Measurements from ENCODE around the gene ADAM17. TPM values are rescaled to one million over a fixed set of nuclear protein-coding genes. Genes with fewer than 3 reads are reported as not detected.

ADAM17 gene
- polyA plus RNA-seq, 1 donor from 2014 or later = 32.6 TPM

- no peaks in the 10 kb centered on the region for H3K79me2 ChIP-seq (replicated peaks; ENCODE audit: insufficient read depth, low read length)
- TF ChIP-seq MXI1 (conservative IDR thresholded peaks at IDR 0.05; ENCODE audit: poor library complexity, severe bottlenecking) = no peak
- TF ChIP-seq SMC3 (conservative IDR thresholded peaks at IDR 0.05; ENCODE audit: poor library complexity) = no peak
- no peak for TF ChIP-seq EP300 (conservative IDR thresholded peaks at IDR 0.05; ENCODE audit: poor library complexity, severe bottlenecking)
- TF ChIP-seq, protein P1, sequence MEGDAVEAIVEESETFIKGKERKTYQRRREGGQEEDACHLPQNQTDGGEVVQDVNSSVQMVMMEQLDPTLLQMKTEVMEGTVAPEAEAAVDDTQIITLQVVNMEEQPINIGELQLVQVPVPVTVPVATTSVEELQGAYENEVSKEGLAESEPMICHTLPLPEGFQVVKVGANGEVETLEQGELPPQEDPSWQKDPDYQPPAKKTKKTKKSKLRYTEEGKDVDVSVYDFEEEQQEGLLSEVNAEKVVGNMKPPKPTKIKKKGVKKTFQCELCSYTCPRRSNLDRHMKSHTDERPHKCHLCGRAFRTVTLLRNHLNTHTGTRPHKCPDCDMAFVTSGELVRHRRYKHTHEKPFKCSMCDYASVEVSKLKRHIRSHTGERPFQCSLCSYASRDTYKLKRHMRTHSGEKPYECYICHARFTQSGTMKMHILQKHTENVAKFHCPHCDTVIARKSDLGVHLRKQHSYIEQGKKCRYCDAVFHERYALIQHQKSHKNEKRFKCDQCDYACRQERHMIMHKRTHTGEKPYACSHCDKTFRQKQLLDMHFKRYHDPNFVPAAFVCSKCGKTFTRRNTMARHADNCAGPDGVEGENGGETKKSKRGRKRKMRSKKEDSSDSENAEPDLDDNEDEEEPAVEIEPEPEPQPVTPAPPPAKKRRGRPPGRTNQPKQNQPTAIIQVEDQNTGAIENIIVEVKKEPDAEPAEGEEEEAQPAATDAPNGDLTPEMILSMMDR (IDR thresholded peaks at IDR 0.05; ENCODE audit: poor library complexity, severe bottlenecking) = no peak
- TF ChIP-seq, protein P2, sequence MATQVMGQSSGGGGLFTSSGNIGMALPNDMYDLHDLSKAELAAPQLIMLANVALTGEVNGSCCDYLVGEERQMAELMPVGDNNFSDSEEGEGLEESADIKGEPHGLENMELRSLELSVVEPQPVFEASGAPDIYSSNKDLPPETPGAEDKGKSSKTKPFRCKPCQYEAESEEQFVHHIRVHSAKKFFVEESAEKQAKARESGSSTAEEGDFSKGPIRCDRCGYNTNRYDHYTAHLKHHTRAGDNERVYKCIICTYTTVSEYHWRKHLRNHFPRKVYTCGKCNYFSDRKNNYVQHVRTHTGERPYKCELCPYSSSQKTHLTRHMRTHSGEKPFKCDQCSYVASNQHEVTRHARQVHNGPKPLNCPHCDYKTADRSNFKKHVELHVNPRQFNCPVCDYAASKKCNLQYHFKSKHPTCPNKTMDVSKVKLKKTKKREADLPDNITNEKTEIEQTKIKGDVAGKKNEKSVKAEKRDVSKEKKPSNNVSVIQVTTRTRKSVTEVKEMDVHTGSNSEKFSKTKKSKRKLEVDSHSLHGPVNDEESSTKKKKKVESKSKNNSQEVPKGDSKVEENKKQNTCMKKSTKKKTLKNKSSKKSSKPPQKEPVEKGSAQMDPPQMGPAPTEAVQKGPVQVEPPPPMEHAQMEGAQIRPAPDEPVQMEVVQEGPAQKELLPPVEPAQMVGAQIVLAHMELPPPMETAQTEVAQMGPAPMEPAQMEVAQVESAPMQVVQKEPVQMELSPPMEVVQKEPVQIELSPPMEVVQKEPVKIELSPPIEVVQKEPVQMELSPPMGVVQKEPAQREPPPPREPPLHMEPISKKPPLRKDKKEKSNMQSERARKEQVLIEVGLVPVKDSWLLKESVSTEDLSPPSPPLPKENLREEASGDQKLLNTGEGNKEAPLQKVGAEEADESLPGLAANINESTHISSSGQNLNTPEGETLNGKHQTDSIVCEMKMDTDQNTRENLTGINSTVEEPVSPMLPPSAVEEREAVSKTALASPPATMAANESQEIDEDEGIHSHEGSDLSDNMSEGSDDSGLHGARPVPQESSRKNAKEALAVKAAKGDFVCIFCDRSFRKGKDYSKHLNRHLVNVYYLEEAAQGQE (IDR thresholded peaks at IDR 0.05; ENCODE audit: borderline replicate concordance) = no peak
- no peak for TF ChIP-seq RAD21 (conservative IDR thresholded peaks at IDR 0.05)
- TF ChIP-seq TAF1 (IDR thresholded peaks at IDR 0.05; ENCODE audit: low read depth) = no peak
- no peaks in the 10 kb centered on the region for H3K9me2 ChIP-seq (ENCODE audit: insufficient read depth, low read length)
These were observed 22.0 kb downstream of the ADAM17 start for GRCh38 chr2:9533663-9534062.

DNA sequence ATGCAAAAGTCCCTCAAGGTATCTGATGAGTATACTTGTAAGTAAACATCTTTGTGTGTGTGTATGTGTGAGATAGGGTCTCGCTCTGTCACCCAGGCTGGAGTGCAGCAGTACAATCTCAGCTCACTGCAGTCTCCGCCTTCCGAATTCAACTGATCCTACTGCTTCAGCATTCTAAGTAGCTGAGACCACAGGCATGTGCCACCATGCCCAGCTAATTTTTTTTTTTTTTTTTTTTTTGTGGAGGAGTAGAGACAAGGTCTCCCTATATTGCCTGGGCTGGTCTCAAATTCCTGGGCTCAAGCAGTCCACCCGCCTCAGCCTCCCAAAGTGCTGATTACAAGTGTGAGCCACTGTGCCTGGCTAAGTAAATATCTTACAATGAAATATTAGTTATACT is 23.2 kb downstream of the ADAM17 start:
- Histone ChIP-seq H3K9me3 (ENCODE audit: low read length) (no peaks in the 10 kb centered on the region), H3F3A (ENCODE audit: insufficient read depth, low read length, poor library complexity, severe bottlenecking) (no peaks in the 10 kb centered on the region), H3K9ac (ENCODE audit: low read length) (no peak overlapping the region), H3K27ac (ENCODE audit: low read length) (no peak overlapping the region), H3K4me3 (ENCODE audit: low read length) (no peak overlapping the region), H3K27me3 (ENCODE audit: insufficient read depth, low read depth, low read length) (no peaks in the 10 kb centered on the region), H3K79me2 (replicated peaks; ENCODE audit: insufficient read depth, low read length) (no peaks in the 10 kb centered on the region), H4K20me1 (ENCODE audit: insufficient read depth) (no peaks in the 10 kb centered on the region), H3K9me2 (ENCODE audit: insufficient read depth, low read length) (no peaks in the 10 kb centered on the region), H2AFZ (ENCODE audit: low read depth, low read length) (no peak overlapping the region), H3K4me2 (ENCODE audit: low read length) (no peak overlapping the region), H3K36me3 (ENCODE audit: insufficient read depth, low read length) (no peaks in the 10 kb centered on the region)
- TF ChIP-seq EP300 (conservative IDR thresholded peaks at IDR 0.05; ENCODE audit: poor library complexity, severe bottlenecking) (no peak), TAF1 (IDR thresholded peaks at IDR 0.05; ENCODE audit: low read depth) (no peak), SMC3 (conservative IDR thresholded peaks at IDR 0.05; ENCODE audit: poor library complexity) (no peak), MXI1 (conservative IDR thresholded peaks at IDR 0.05; ENCODE audit: poor library complexity, severe bottlenecking) (no peak), POLR2AphosphoS5 (IDR thresholded peaks at IDR 0.05) (no peak), EZH2 (IDR thresholded peaks at IDR 0.05; ENCODE audit: borderline replicate concordance, insufficient read depth, low read length, poor library complexity, severe bottlenecking) (no peak), RAD21 (conservative IDR thresholded peaks at IDR 0.05) (no peak)
- TF ChIP-seq, protein P2 (IDR thresholded peaks at IDR 0.05; ENCODE audit: borderline replicate concordance) = no peak
- TF ChIP-seq, protein P1 (IDR thresholded peaks at IDR 0.05; ENCODE audit: poor library complexity, severe bottlenecking) = no peak

More at GRCh38 chr2:9533663-9534062, 22.0 kb downstream of the ADAM17 start:
- H3K9ac ChIP-seq (ENCODE audit: low read length) = no peak overlapping the region
- H3K27ac ChIP-seq (ENCODE audit: low read length) = no peak overlapping the region
- H2AFZ ChIP-seq (ENCODE audit: low read depth, low read length) = no peak overlapping the region
- no peaks in the 10 kb centered on the region for H3F3A ChIP-seq (ENCODE audit: insufficient read depth, low read length, poor library complexity, severe bottlenecking)
- H3K36me3 ChIP-seq (ENCODE audit: insufficient read depth, low read length) = no peaks in the 10 kb centered on the region
- H3K27me3 ChIP-seq (ENCODE audit: insufficient read depth, low read depth, low read length) = no peaks in the 10 kb centered on the region
- no peaks in the 10 kb centered on the region for H4K20me1 ChIP-seq (ENCODE audit: insufficient read depth)
- no peak overlapping the region for H3K4me3 ChIP-seq (ENCODE audit: low read length)
- H3K9me3 ChIP-seq (ENCODE audit: low read length) = no peaks in the 10 kb centered on the region
- no peak overlapping the region for H3K4me2 ChIP-seq (ENCODE audit: low read length)
